Measurements from ENCODE around the gene DIAPH2. TPM values are rescaled to one million over a fixed set of nuclear protein-coding genes. Genes with fewer than 3 reads are reported as not detected.

Gene DIAPH2
- total RNA-seq, 2 donors from 2014 or later, result 15.2 to 23.3 TPM

DNA sequence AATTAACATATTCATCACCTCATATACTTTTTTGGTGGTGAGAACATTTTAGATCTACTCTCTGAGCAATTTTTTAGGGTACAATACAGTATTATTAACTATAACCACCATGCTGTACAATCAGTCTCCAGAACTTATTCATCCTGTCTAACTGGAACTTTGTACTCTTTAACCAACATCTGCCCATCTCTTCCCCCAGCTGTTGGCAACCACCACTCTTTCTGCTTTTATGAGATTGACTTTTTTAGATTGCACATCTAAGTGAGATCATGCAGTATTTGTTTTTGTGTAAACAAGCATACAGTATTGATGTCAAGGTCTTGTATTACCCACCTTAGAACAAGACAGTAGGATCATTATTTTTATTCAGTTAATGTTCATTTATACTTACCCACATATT lies 715.9 kb downstream of the DIAPH2 start:
- TF ChIP-seq, protein P1, sequence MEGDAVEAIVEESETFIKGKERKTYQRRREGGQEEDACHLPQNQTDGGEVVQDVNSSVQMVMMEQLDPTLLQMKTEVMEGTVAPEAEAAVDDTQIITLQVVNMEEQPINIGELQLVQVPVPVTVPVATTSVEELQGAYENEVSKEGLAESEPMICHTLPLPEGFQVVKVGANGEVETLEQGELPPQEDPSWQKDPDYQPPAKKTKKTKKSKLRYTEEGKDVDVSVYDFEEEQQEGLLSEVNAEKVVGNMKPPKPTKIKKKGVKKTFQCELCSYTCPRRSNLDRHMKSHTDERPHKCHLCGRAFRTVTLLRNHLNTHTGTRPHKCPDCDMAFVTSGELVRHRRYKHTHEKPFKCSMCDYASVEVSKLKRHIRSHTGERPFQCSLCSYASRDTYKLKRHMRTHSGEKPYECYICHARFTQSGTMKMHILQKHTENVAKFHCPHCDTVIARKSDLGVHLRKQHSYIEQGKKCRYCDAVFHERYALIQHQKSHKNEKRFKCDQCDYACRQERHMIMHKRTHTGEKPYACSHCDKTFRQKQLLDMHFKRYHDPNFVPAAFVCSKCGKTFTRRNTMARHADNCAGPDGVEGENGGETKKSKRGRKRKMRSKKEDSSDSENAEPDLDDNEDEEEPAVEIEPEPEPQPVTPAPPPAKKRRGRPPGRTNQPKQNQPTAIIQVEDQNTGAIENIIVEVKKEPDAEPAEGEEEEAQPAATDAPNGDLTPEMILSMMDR (IDR thresholded peaks at IDR 0.05), result no peak
- no peak for TF ChIP-seq POLR2A (IDR thresholded peaks at IDR 0.05)
- DNase-seq (no peak), ATAC-seq (no peak)
- Histone ChIP-seq H3K27me3 (no peaks in the 10 kb centered on the region), H3K4me1 (no peaks in the 10 kb centered on the region), H3K36me3 (replicated peaks in 1 of 2; ENCODE audit: insufficient read depth in 1 of 2, low read depth in 2 of 2) (no peaks in the 10 kb centered on the region), H3K9me3 (no peaks in the 10 kb centered on the region), H3K27ac (no peak overlapping the region), H3K4me3 (no peak overlapping the region)
- intact Hi-C loops (cut with DNase I), result no loop called here

DNA sequence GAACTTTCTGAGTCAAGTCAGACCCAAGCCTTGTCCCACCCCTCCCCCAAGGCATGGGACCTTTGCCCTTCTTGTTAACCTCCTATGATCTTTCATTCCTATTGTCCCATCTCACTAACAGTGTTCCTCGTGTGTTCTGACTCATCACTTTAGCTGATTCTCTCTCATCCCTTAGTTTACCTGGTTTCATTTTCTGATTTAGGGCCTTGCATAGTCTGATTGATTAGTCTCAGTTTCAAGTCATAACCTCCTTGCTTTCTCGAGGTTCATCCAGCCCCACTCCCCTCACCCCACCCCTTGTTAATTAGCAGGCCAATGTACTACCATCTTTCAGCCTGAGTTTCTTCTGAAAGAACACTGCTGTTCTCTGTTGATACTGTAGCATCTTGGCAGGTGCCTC lies 716.5 kb downstream of the DIAPH2 start:
- 62 to 77% methylated on average over 2 of the region's 2 CpGs for WGBS, 2 donors
- intact Hi-C loops (cut with DNase I), result no loop called here
- DNase-seq (no peak), ATAC-seq (no peak)
- no peak overlapping the region for H3K4me3 ChIP-seq
- no peaks in the 10 kb centered on the region for H3K36me3 ChIP-seq (replicated peaks in 1 of 2; ENCODE audit: insufficient read depth in 1 of 2, low read depth in 2 of 2)
- H3K9me3 ChIP-seq, result no peaks in the 10 kb centered on the region
- H3K27ac ChIP-seq, result no peak overlapping the region
- no peaks in the 10 kb centered on the region for H3K4me1 ChIP-seq
- H3K27me3 ChIP-seq, result no peaks in the 10 kb centered on the region
- TF ChIP-seq POLR2A (IDR thresholded peaks at IDR 0.05), result no peak
- TF ChIP-seq, protein P1 (IDR thresholded peaks at IDR 0.05), result no peak

DNA sequence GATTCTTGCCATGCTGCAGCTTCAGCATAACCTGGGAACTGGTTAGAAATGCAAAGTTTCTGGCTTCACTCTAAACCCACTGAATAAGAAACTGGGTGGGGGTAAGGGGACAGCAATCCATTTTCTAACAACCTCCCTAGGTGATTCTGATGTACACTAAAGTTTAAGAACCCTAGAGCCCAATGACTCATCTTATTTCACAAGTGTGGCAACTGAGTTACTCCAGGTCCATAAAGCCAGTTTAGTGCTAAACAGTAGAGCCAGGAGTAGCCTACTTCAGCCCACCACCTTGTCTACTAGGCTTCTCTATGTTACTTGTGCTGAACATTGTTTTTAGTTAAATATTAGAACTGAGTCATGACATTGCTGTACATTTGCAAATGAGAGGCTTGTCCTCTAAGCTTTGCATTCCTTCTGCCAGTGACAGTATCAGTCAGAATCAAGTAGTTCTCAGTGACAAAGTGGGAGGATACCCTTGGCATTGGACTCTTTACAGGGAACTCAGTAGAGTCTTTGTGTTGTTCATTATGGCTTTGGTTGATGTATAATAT lies 717.0 kb downstream of the DIAPH2 start:
- Histone ChIP-seq H3K9me3 (no peaks in the 10 kb centered on the region), H3K4me1 (no peaks in the 10 kb centered on the region), H3K36me3 (replicated peaks in 1 of 2; ENCODE audit: insufficient read depth in 1 of 2, low read depth in 2 of 2) (no peaks in the 10 kb centered on the region), H3K27ac (no peak overlapping the region), H3K27me3 (no peaks in the 10 kb centered on the region), H3K4me3 (no peak overlapping the region)
- DNase-seq, result no peak
- ATAC-seq, result no peak
- TF ChIP-seq, protein P1 (IDR thresholded peaks at IDR 0.05), result no peak
- TF ChIP-seq POLR2A (IDR thresholded peaks at IDR 0.05), result no peak
- intact Hi-C loops (cut with DNase I), result no loop called here

DNA sequence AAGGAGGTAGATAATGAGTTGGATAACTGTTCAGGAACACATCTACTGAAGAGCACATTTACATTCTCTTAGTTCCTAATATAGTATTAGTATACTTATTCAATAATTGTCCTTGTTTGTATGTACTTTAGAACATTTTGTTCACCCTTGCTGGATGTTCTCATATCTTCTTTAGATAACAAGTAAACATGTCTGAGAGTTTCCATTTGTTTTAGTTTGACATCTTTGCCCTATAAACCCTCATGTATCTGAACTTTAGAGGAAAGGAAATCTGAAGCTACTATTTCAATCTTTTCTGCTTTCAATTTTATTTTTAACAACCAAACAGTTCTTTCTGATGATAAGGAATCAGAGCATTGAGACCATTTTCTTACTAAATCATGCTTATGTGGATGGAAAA lies 717.7 kb downstream of the DIAPH2 start:
- intact Hi-C loops (cut with DNase I), result no loop called here
- ATAC-seq (no peak), DNase-seq (no peak)
- no peaks in the 10 kb centered on the region for H3K9me3 ChIP-seq
- TF ChIP-seq, protein P1 (IDR thresholded peaks at IDR 0.05), result no peak
- TF ChIP-seq POLR2A (IDR thresholded peaks at IDR 0.05), result no peak
- H3K27ac ChIP-seq, result no peak overlapping the region
- H3K36me3 ChIP-seq (replicated peaks in 1 of 2; ENCODE audit: insufficient read depth in 1 of 2, low read depth in 2 of 2), result no peaks in the 10 kb centered on the region
- no peaks in the 10 kb centered on the region for H3K27me3 ChIP-seq
- no peak overlapping the region for H3K4me3 ChIP-seq
- H3K4me1 ChIP-seq, result no peaks in the 10 kb centered on the region

DNA sequence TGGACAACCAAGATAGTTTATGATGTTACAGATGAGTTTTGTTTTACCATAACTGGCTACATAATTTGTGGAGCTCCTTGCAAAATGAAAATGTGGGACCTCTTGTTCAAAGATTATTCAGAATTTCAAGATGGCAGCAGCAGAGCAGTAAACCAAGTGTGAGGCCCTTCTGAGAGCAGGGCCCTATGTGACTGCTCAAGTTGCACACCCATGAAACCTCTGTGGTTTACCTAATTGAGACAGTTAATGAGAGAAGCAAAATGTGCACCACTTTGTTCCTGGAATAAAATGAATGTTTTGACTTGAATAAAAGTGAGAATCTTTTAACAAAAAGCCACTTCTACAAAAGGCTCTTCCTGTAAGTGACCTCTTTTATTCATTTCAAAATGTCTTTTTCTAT lies 718.3 kb downstream of the DIAPH2 start:
- Histone ChIP-seq H3K27me3 (no peaks in the 10 kb centered on the region), H3K4me3 (no peak overlapping the region), H3K36me3 (replicated peaks in 1 of 2; ENCODE audit: insufficient read depth in 1 of 2, low read depth in 2 of 2) (no peaks in the 10 kb centered on the region), H3K9me3 (no peaks in the 10 kb centered on the region), H3K27ac (no peak overlapping the region), H3K4me1 (no peaks in the 10 kb centered on the region)
- intact Hi-C loops (cut with DNase I), result no loop called here
- ATAC-seq (no peak), DNase-seq (no peak)
- TF ChIP-seq, protein P1 (IDR thresholded peaks at IDR 0.05), result no peak
- no peak for TF ChIP-seq POLR2A (IDR thresholded peaks at IDR 0.05)

All from body of pancreas (tissue), 4 donors.